ENCODE results near the gene MXI1.

The MXI1 gene

DNA sequence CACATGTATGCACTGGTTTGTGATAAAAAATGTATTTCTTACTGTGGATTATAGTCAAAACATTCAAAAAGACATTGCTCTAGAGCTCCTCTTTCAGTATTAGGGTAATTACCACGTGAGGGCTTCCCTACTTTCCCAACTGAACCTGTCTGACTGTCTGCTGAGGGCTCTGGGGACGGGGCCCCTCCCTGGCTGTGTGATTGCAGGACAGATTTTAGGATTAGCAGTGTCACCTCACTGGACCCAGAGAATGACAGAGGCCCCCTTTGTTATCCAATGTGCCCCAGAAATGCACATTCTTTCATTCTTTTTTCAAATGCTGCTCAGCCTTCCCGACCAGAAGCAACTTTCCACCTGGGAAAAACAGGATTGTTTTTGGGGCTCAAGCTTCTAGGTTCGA, 43.6 kb upstream of the MXI1 start:
- H3K27ac ChIP-seq: no peak overlapping the region
- no peak for TF ChIP-seq ZFX (IDR thresholded peaks at IDR 0.05)
- TF ChIP-seq, protein P1, sequence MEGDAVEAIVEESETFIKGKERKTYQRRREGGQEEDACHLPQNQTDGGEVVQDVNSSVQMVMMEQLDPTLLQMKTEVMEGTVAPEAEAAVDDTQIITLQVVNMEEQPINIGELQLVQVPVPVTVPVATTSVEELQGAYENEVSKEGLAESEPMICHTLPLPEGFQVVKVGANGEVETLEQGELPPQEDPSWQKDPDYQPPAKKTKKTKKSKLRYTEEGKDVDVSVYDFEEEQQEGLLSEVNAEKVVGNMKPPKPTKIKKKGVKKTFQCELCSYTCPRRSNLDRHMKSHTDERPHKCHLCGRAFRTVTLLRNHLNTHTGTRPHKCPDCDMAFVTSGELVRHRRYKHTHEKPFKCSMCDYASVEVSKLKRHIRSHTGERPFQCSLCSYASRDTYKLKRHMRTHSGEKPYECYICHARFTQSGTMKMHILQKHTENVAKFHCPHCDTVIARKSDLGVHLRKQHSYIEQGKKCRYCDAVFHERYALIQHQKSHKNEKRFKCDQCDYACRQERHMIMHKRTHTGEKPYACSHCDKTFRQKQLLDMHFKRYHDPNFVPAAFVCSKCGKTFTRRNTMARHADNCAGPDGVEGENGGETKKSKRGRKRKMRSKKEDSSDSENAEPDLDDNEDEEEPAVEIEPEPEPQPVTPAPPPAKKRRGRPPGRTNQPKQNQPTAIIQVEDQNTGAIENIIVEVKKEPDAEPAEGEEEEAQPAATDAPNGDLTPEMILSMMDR (conservative IDR thresholded peaks at IDR 0.05): no peak

DNA sequence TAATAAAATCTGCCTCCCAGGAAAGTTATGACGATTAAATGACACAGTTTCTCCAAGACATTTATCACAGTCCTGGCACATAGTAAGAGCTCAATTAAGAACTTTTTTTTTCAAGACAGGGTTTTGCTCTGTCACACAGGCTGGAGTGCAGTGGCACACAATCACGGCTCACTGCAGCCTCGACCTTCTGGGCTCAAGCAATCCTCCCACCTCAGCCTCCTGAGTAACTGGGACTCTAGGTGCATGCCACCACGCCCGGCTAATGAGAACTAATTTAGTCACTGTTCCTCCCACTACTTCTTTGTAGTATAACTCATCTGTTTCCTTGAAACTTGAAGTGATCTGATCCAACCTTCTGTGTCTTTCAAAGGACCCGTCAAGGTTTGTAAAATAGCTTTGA, 42.2 kb upstream of the MXI1 start:
- no peak overlapping the region for H3K27ac ChIP-seq
- TF ChIP-seq ZFX (IDR thresholded peaks at IDR 0.05): no peak
- TF ChIP-seq, protein P1 (conservative IDR thresholded peaks at IDR 0.05): no peak

DNA sequence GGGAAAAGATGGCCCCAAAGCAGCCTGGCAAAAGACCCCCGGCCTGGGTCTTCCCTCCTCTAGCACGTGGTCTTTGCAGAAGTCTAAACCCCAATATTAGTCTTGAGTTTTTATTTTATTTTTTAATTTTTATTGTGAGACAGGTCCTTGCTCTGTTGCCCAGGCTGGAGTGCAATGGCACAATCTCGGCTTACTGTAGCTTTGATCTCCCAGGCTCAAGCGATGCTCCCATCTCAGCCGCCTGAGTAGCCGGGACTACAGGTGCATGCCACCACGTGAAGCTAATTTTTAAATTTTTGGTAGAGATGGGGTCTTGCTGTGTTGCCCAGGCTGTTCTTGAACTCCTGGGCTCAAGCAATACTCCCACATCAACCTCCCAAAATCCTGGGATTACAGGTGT, 40.3 kb upstream of the MXI1 start:
- no peak overlapping the region for H3K27ac ChIP-seq
- TF ChIP-seq, protein P1 (conservative IDR thresholded peaks at IDR 0.05): no peak

DNA sequence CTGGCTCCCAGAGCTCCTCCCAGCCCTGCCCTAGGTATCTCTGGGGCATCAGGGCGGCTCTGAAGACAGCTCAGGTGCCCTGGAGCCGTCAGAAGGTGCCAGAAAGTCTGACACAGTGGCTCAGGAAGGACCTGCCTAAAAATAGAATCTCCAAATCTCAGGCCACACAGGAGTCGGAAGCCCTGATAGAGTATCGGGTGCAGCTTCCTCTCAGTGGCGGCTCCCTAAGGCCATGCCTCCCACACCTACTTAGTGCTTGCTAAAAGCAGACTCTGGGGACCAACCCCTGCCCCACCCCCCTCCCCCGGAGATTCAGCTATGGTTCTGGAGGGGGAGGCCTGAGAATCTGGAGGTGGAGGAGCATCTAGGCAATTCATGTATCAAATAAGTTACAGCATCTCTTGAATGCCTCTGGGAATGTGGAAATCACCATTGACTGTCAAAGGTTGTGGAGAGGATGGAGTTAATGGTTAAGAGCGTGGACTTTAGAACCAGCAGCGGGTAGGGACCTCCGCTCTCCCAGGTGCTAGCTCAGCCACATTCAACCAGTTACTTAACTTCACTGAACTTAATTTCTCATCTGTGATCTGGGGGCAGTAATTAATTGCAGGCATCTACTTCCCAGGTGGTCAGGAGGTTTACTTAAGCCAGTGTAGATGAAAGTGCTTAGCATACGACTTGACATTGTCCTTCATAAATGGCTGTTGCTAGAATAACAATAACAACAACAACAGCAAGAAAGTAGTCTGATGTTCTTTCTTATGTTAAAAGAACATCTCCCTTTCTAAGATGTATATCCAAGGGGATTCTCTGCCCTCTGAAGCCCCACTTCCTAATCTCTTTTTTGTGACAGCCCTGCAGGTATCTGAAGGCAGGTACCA, 38.6 kb upstream of the MXI1 start:
- H3K27ac ChIP-seq: no peak overlapping the region
- no peak for TF ChIP-seq ZFX (IDR thresholded peaks at IDR 0.05)
- TF ChIP-seq, protein P1 (conservative IDR thresholded peaks at IDR 0.05): no peak

DNA sequence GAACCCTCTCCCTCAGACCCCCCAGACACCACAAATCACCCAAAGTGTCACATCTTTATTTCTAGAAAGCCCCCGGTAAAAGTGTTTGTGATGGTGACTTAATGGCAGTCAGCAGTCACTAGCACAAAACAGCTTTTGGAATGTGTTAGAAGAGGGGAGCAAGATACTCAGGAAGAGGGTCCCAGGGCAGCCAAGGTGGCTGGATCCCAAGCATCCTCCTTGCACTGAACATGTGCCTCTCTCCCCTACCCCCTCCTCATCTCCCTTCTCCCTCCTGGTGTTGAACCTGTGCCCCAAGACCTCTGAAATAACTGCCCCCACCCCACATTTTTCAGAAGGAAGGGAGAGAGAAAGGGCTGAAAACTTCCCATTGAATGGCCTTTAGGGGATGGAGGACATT, 37.8 kb upstream of the MXI1 start:
- TF ChIP-seq, protein P1 (conservative IDR thresholded peaks at IDR 0.05): no peak
- no peak for TF ChIP-seq ZFX (IDR thresholded peaks at IDR 0.05)
- H3K27ac ChIP-seq: no peak overlapping the region

DNA sequence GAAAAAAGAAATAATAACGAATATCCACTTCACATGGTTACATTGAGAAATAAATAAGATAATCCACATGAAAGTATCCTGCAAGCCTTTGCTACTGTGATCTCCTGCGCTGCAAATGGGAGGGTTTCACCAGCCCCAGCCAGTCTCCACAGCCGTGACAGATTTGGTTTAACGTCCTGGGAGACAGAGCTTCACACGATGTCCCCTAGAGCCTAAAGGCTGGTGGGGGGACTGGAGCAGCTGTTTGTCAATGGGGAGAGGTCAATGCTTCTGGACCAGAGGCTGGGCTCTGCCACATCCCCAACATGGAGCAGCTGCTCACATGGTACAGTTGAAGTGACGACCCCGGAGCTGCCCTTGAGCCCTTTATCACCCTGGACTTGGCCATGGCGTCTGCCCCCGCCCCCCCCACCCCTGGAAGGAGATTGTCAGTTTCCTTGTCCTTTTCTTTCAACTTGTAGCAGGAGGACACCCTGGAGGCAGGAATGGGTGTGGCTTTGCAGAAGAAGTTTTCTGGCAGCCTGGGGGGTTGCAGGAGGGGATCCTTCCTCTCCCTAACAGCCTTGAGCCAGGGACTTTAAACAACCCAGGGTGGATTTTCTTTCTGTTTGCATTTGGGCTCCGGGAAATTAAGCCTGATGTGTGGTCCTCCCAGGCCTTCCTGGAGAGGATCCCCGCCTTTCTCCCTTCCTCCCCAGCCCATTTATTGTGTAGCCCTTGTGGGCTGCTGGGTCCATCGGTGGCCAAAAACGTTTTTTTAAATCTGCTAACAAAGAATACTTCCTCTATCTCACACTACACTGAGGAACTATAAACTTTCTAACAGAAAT, 37.0 kb upstream of the MXI1 start:
- no peak overlapping the region for H3K27ac ChIP-seq
- TF ChIP-seq, protein P1 (conservative IDR thresholded peaks at IDR 0.05): no peak
- TF ChIP-seq ZFX (IDR thresholded peaks at IDR 0.05): no peak

DNA sequence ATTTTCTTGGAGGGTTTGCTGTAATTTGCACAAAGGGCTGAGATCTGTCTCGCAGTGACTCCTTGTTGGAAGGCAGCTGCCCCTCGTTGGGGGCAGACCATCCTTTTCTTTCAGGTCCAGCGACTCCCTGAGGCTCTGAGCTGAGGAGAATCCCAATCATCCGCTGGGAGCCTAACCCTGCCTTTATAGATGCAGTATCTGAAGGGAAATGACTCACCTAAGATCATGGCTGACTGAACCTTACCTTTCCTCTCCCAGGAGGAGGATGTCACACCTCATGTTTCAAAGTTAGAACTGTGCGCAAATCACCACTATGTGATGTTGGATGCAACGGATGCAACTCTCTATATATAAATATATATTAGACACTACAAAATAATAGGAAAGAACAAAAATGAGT, 36.4 kb upstream of the MXI1 start:
- TF ChIP-seq, protein P1 (conservative IDR thresholded peaks at IDR 0.05): no peak
- TF ChIP-seq ZFX (IDR thresholded peaks at IDR 0.05): no peak
- H3K27ac ChIP-seq: no peak overlapping the region
